Cardiac fibroblast (primary cell): ENCODE data around the gene EEIG1.

ENCODE experiments used
- DNase-seq, 2 donors: peaks; one replicate each; pipeline versions ENCODE4 v3.0.0 to v3.0.0-alpha.2; 2010; ENCODE audit warnings: low read depth in 2 of 2
- H3K4me3 ChIP-seq, 2 donors: replicated peaks in 1 of 2; 1 replicate in 1 of 2; 2 replicates in 1 of 2; pipeline ENCODE4 v1.5.1; 2011; ENCODE audit warnings: low read depth in 2 of 2, low read length in 2 of 2, mild to moderate bottlenecking in 2 of 2, moderate library complexity in 1 of 2
- CTCF ChIP-seq: IDR thresholded peaks from one replicate; pipeline ENCODE4 v1.5.1; 2011; ENCODE audit warnings: low read depth, mild to moderate bottlenecking, low read length, inconsistent platforms

The EEIG1 gene

GRCh38 chr9:127937056-127937387 lies 43.8 kb downstream of the EEIG1 start:
- no peak for DNase-seq
- TF ChIP-seq CTCF, result no peak
- H3K4me3 ChIP-seq, result peak overlapping the region; percentile 76 to 91

GRCh38 chr9:127936347-127936852 lies 44.4 kb downstream of the EEIG1 start:
- no peak for TF ChIP-seq CTCF
- peak overlapping the region in 1 of 2 donors; percentile 91 for H3K4me3 ChIP-seq
- no peak for DNase-seq

GRCh38 chr9:127935765-127936221 lies 45.0 kb downstream of the EEIG1 start:
- peak overlapping the region in 1 of 2 donors; percentile 91 for H3K4me3 ChIP-seq
- TF ChIP-seq CTCF, result no peak
- DNase-seq, result peak in 1 of 2 donors; percentile 38

GRCh38 chr9:127934986-127935385 lies 45.8 kb downstream of the EEIG1 start:
- TF ChIP-seq CTCF, result no peak
- DNase-seq, result no peak
- H3K4me3 ChIP-seq, result no peak overlapping the region

GRCh38 chr9:127934248-127934647 lies 46.5 kb downstream of the EEIG1 start:
- TF ChIP-seq CTCF, result no peak
- no peak overlapping the region for H3K4me3 ChIP-seq
- DNase-seq, result no peak

GRCh38 chr9:127931092-127931881 lies 49.5 kb downstream of the EEIG1 start:
- H3K4me3 ChIP-seq, result peak overlapping the region; percentile 51 to 57
- no peak for TF ChIP-seq CTCF
- peak; percentile 70 to 87 for DNase-seq
